B cell (primary cell): ENCODE data around the gene CACNG4. TPM values are rescaled to one million over a fixed set of nuclear protein-coding genes. Genes with fewer than 3 reads are reported as not detected.

Source experiments
- ATAC-seq: fragments of 200-7000 bp; cut with Tn5 transposase; one replicate; pipeline ENCODE4 v1.10.0; 2021; ENCODE audit warnings: low read depth, mild to moderate bottlenecking, moderate number of reproducible peaks, moderate library complexity
- CTCF ChIA-PET: fragments of 350-600 bp; sonication (Branson Sonifier 250); formaldehyde crosslinking; loops from one replicate; lab custom pipeline; 2021; ENCODE audit warnings: antibody characterized with exemption, inconsistent platforms; lab: Charles Lee
- POLR2A ChIA-PET: fragments of 350-600 bp; sonication (Branson Sonifier 250); formaldehyde crosslinking; loops from one replicate; lab custom pipeline; 2021; ENCODE audit warnings: antibody characterized with exemption; lab: Charles Lee
- DNase-seq: peaks from one replicate; pipeline ENCODE4 v3.0.0; 2013
- H2AFZ ChIP-seq: 2 replicates; pipeline ENCODE4 v1.6.1; 2012; ENCODE audit warnings: mild to moderate bottlenecking, low read depth, low read length; ENCODE audit not compliant: insufficient read depth, poor library complexity, severe bottlenecking
- H3K27ac ChIP-seq, 2 donors: 1 replicate in 1 of 2; 2 replicates in 1 of 2; pipeline ENCODE4 v1.5.1; 2012 to 2013; ENCODE audit warnings: low read length in 2 of 2, mild to moderate bottlenecking in 2 of 2, moderate library complexity in 1 of 2
- H3K27me3 ChIP-seq, 4 experiments: fragments of 200-600 bp in 1 of 4; sonication (generic) in 1 of 4; replicated peaks in 1 of 4; 1 replicate in 2 of 4; 2 replicates in 2 of 4; pipeline versions ENCODE4 v1.6.1 to v1.7.0; 2013 to 2016; ENCODE audit warnings: low read length in 3 of 4, mild to moderate bottlenecking in 2 of 4, mixed read lengths in 1 of 4, moderate library complexity in 1 of 4; ENCODE audit not compliant: insufficient read depth in 4 of 4, control insufficient read depth in 3 of 4; ENCODE audit errors: control extremely low read depth in 1 of 4
- H3K36me3 ChIP-seq, 2 experiments: replicated peaks in 1 of 2; 1 replicate in 1 of 2; 2 replicates in 1 of 2; pipeline versions ENCODE4 v1.6.1 to v1.7.1; 2013; ENCODE audit warnings: low read length in 1 of 2; ENCODE audit not compliant: insufficient read depth in 2 of 2, control insufficient read depth in 1 of 2; ENCODE audit errors: control extremely low read depth in 1 of 2, extremely low read depth in 1 of 2
- H3K4me1 ChIP-seq, 2 donors: fragments of 200-600 bp in 1 of 2; sonication (generic) in 1 of 2; 1 replicate in 1 of 2; 2 replicates in 1 of 2; pipeline versions ENCODE4 v1.5.1 to v1.6.1; 2013 to 2017; ENCODE audit warnings: low read length in 2 of 2; ENCODE audit not compliant: control insufficient read depth in 2 of 2, insufficient read depth in 2 of 2
- H3K4me2 ChIP-seq: replicated peaks from 2 replicates; pipeline ENCODE3; 2012; ENCODE audit warnings: mild to moderate bottlenecking, low read depth, low read length; ENCODE audit not compliant: poor library complexity, severe bottlenecking
- H3K4me3 ChIP-seq, 5 experiments: fragments of 200-600 bp in 1 of 5; sonication (generic) in 1 of 5; 1 replicate in 3 of 5; 2 replicates in 2 of 5; pipeline versions ENCODE4 v1.5.1 to v1.7.0; 2011 to 2016; ENCODE audit warnings: low read length in 4 of 5, mild to moderate bottlenecking in 4 of 5, low read depth in 2 of 5, control low read depth in 1 of 5, moderate library complexity in 1 of 5; ENCODE audit not compliant: insufficient read depth in 1 of 5; ENCODE audit errors: control extremely low read depth in 1 of 5, extremely low read depth in 1 of 5
- H3K79me2 ChIP-seq: fragments of 200-600 bp; sonication (generic); one replicate; pipeline ENCODE4 v1.6.0; 2016; ENCODE audit warnings: low read length; ENCODE audit not compliant: control insufficient read depth, insufficient read depth
- H3K9ac ChIP-seq: fragments of 200-600 bp; sonication (generic); 2 replicates; pipeline ENCODE4 v1.6.1; 2017; ENCODE audit warnings: mild to moderate bottlenecking, low read length, moderate library complexity
- H3K9me3 ChIP-seq, 3 donors: one replicate each; pipeline versions ENCODE4 v1.6.1 to v1.7.1; 2013; ENCODE audit warnings: low read length in 2 of 3; ENCODE audit not compliant: control insufficient read depth in 2 of 3, insufficient read depth in 1 of 3; ENCODE audit errors: control extremely low read depth in 1 of 3
- H4K20me1 ChIP-seq: 2 replicates; pipeline ENCODE4 v1.6.0; 2012; ENCODE audit warnings: mild to moderate bottlenecking, low read length; ENCODE audit not compliant: insufficient read depth, control insufficient read depth, poor library complexity, severe bottlenecking
- H3K27ac Mint-ChIP-seq: one replicate; pipeline ENCODE4 v1.8.0; 2021; ENCODE audit warnings: mixed read lengths
- H3K27me3 Mint-ChIP-seq: one replicate; pipeline ENCODE4 v1.8.0; 2021; ENCODE audit warnings: mixed read lengths
- H3K4me1 Mint-ChIP-seq: one replicate; pipeline ENCODE4 v1.8.0; 2021; ENCODE audit warnings: mixed read lengths
- H3K4me3 Mint-ChIP-seq: one replicate; pipeline ENCODE4 v1.8.0; 2021; ENCODE audit warnings: mixed read lengths
- H3K9me3 Mint-ChIP-seq: one replicate; pipeline ENCODE4 v1.8.0; 2022; ENCODE audit warnings: mixed read lengths; ENCODE audit not compliant: insufficient read depth
- EZH2 ChIP-seq: IDR thresholded peaks from 2 replicates; pipeline ENCODE4 v1.6.1; 2012; ENCODE audit warnings: borderline replicate concordance, low read depth, mild to moderate bottlenecking, moderate library complexity, low read length; ENCODE audit not compliant: insufficient read depth, poor library complexity, severe bottlenecking
- WGBS: methylation state at CpG from one replicate; pipeline ENCODE4 v1.1.5; 2013; ENCODE audit warnings: missing lambda C conversion rate; ENCODE audit not compliant: insufficient coverage; 5-methylcytosine and 5-hydroxymethylcytosine counted together
- intact Hi-C: fragments of 100-400 bp; cut with micrococcal nuclease; formaldehyde crosslinking; loops from one replicate; pipeline ENCODE4 v1.10.0; 2022
- polyA plus RNA-seq: library from polyadenylated mRNA; depleted of rRNA; stranded (reverse); fragments of >200 nt; gene quantifications from 2 replicates; pipeline ENCODE4 v1.2.3, GENCODE V29; 2012
- total RNA-seq, 2 donors: library from RNA; stranded (reverse); fragments of 120-200 nt in 1 of 2; gene quantifications; 1 replicate in 1 of 2; 2 replicates in 1 of 2; pipeline versions ENCODE4 v1.2.3 to v1.2.4, GENCODE V29; 2013 to 2022
- TF ChIP-seq, protein P1 (sequence below): fragments of 200-600 bp; IDR thresholded peaks from one replicate; pipeline ENCODE4 v1.8.0; 2022; ENCODE audit warnings: antibody characterized with exemption, mild to moderate bottlenecking

The CACNG4 gene
- total and polyA plus RNA-seq, 2 donors (not counting 1 experiment from before 2014, with no cell fraction given) = not detected

- WGBS = 82% methylated on average over 19 of the region's 23 CpGs
- Histone ChIP-seq H3K4me2 (no peak overlapping the region), H3K27me3 (peaks cover 0 to 2% (median 0%) of the 10 kb centered on the region in 4 experiments), H3K27ac (no peak overlapping the region), H3K4me1 (no peaks in the 10 kb centered on the region), H3K9ac (no peak overlapping the region), H4K20me1 (no peaks in the 10 kb centered on the region), H3K4me3 (no peak overlapping the region), H3K36me3 (no peaks in the 10 kb centered on the region), H3K9me3 (no peaks in the 10 kb centered on the region), H3K79me2 (no peaks in the 10 kb centered on the region), H2AFZ (no peak overlapping the region)
- peaks cover 27% of the 10 kb centered on the region for H3K27me3 Mint-ChIP-seq
- DNase-seq = no peak
- no peak for TF ChIP-seq EZH2
- TF ChIP-seq, protein P1, sequence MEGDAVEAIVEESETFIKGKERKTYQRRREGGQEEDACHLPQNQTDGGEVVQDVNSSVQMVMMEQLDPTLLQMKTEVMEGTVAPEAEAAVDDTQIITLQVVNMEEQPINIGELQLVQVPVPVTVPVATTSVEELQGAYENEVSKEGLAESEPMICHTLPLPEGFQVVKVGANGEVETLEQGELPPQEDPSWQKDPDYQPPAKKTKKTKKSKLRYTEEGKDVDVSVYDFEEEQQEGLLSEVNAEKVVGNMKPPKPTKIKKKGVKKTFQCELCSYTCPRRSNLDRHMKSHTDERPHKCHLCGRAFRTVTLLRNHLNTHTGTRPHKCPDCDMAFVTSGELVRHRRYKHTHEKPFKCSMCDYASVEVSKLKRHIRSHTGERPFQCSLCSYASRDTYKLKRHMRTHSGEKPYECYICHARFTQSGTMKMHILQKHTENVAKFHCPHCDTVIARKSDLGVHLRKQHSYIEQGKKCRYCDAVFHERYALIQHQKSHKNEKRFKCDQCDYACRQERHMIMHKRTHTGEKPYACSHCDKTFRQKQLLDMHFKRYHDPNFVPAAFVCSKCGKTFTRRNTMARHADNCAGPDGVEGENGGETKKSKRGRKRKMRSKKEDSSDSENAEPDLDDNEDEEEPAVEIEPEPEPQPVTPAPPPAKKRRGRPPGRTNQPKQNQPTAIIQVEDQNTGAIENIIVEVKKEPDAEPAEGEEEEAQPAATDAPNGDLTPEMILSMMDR = no peak
- intact Hi-C loops = no loop called here
- no peaks in the 10 kb centered on the region for H3K9me3 Mint-ChIP-seq
- ATAC-seq = no peak
- ChIA-PET CTCF (no interaction called here), POLR2A (no interaction called here)
- H3K4me1 Mint-ChIP-seq = no peaks in the 10 kb centered on the region
- H3K27ac Mint-ChIP-seq = no peak overlapping the region
- no peak overlapping the region for H3K4me3 Mint-ChIP-seq
These were observed 23.7 kb downstream of the CACNG4 start for GRCh38 chr17:66988069-66988798.

DNA sequence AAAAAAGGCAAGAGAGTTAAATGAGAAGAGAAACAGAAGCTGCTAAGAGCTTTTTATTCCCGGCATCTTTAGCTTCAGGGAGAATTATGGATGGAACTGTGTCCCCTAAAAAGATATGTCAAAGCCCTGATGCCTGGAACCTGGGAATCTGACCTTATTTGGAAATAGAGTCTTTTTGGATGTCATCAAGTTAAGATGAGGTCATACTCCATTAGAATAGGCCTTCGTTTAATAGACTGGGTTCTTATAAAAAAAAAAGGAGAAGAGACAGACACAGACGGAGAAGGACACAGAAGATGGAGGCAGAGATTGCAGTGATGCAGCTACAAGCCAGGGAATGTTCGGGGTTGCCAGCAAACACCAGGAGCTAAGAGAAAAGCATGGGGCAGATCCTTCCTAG lies 24.6 kb downstream of the CACNG4 start:
- Histone ChIP-seq H3K4me2 (no peak overlapping the region), H3K36me3 (no peaks in the 10 kb centered on the region), H3K4me1 (no peaks in the 10 kb centered on the region), H3K79me2 (no peaks in the 10 kb centered on the region), H2AFZ (no peak overlapping the region), H3K27ac (no peak overlapping the region), H3K27me3 (peaks cover 0 to 2% (median 0%) of the 10 kb centered on the region in 4 experiments), H4K20me1 (no peaks in the 10 kb centered on the region), H3K9ac (no peak overlapping the region), H3K4me3 (no peak overlapping the region), H3K9me3 (no peaks in the 10 kb centered on the region)
- H3K4me3 Mint-ChIP-seq = no peak overlapping the region
- ATAC-seq = no peak
- peaks cover 27% of the 10 kb centered on the region for H3K27me3 Mint-ChIP-seq
- 85% methylated on average over 4 of the region's 4 CpGs for WGBS
- intact Hi-C loops = no loop called here
- TF ChIP-seq, protein P1 = no peak
- TF ChIP-seq EZH2 = no peak
- H3K27ac Mint-ChIP-seq = no peak overlapping the region
- H3K4me1 Mint-ChIP-seq = no peaks in the 10 kb centered on the region
- POLR2A ChIA-PET = no interaction called here
- no peaks in the 10 kb centered on the region for H3K9me3 Mint-ChIP-seq
- DNase-seq = no peak
- CTCF ChIA-PET = no interaction called here
